Retinal pigment epithelial cell (primary cell): ENCODE results near the gene TSPOAP1.

Source experiments
- DNase-seq: peaks from one replicate; pipeline ENCODE4 v3.0.0-alpha.2; 2010; ENCODE audit warnings: low read depth
- H3K4me3 ChIP-seq: 2 replicates; pipeline ENCODE4 v1.5.1; 2011; ENCODE audit warnings: mild to moderate bottlenecking, low read length, control low read depth, moderate library complexity
- CTCF ChIP-seq: conservative IDR thresholded peaks from 2 replicates; pipeline ENCODE4 v1.5.1; 2011; ENCODE audit warnings: low read depth, low read length, control low read depth, inconsistent platforms

TSPOAP1 gene

DNA sequence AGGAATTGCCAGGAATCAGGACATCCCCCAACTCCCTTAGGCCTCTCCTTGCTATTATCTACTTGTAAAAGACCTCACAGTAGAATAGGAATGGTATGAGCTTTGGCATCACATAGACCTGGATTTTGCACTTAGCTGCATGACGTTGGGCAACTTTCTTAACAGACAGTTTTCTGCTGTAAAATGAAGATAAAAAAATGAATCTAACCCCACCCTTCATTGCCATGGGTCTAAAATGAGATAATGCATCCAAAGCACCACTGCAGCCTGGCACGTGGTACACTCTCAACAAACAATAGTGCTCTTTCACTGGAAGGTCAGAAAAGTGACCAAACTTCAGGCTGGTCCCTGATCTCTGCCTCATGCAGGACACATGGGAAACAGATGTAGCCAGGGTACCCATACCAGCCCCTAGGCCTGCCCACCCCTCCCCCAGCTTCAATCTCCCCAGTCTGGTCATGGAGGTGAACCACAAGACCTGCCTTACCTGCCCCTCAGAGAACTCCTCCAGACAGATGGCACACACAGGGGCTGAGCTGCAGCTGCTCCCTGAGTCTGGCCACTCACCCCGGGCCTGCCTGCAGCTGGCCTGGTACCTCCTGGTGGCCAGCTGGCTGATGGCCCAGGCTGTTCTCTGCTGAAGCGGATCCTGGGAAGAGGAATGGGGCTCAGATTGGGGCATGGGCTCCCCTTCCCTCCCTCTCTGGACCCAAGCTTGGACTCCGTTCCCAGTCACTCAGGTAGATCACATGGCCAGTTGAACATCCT lies 31.9 kb upstream of the TSPOAP1 start:
- no peak overlapping the region for H3K4me3 ChIP-seq
- TF ChIP-seq CTCF, result no peak
- no peak for DNase-seq

DNA sequence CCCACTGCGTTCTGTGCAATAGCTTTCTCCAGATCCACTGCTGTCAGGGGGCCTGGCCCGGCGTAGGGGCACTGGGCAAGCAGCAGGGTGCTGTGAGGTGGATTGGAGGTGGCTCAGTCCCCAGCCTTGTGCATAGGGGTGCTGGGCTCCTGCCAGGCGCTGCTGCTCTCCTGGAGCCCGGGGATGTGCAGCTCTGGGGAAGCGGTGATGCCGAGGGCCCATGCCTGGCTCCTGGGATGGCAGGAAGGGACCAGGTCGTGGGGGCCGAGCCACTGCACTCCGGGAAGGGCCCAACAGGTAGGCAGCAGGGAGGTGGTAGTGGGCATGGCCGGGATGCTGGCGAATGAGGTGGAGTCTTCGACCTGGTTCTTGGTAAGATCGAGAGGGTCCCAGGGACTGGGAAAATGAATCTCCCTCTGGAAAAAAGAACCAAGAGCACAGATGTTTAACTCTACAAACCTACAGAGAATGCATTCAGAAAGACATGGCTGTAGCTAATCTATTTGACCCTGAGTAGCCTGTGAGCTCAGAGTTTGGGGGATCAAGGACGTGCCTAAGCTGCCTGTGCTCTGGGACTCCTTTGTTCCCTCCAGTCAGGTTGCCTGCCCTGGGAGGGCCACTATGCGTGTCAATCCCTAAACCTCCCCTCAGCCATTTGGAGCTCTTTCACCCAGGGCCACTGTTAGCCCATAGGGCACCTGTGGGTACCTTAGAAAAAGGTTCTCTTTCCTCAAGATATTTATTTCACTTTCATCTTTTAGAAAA lies 30.0 kb upstream of the TSPOAP1 start:
- TF ChIP-seq CTCF, result no peak
- no peak for DNase-seq
- H3K4me3 ChIP-seq, result no peak overlapping the region

DNA sequence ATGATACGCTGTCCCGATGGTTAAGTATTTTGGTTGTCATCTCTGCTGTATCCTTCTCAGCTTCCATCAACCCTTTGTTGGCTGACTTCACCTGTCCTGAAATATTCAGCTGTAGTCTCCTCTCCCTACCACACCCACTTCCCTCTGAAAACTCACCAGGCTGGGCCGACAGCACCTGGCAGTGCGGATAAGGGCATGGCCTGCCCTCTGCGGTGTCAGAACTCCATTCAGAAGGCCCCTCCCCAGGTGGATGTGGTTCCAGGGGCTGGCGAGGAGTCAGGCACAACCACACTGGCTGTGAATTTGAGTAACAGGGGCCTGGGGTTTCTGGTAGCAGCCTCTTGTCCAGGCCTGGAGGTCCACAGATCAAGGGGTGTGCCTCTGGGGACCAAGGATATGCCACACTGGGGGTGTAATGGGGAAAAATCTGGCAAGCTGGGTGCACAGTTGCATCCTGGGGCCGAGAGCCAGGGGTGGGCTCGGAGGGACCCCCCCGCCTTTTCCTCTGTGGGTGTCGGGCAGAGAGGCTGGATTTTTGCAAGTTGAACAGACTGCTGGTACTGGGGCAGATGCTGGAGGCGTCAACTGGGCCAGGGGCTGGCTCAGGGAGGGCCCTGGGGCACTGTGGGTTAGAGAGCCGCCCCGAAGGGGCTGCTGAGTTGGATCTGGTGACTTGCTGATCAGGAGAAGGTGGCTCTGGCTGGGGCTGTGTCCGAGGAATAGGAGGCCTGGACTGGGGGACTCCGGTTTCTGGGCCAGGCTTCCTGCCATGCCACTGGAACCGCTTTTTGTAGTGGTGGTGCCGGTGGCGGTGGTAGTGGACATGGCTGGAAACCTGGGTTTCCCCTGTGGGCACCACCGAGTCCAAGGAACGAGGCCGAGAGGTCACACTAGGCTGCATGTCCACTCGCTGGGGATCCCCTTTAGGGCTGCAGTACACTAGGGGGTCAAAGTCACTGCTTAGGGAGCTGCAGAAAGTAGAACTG lies 29.0 kb upstream of the TSPOAP1 start:
- TF ChIP-seq CTCF, result no peak
- no peak for DNase-seq
- H3K4me3 ChIP-seq, result no peak overlapping the region

DNA sequence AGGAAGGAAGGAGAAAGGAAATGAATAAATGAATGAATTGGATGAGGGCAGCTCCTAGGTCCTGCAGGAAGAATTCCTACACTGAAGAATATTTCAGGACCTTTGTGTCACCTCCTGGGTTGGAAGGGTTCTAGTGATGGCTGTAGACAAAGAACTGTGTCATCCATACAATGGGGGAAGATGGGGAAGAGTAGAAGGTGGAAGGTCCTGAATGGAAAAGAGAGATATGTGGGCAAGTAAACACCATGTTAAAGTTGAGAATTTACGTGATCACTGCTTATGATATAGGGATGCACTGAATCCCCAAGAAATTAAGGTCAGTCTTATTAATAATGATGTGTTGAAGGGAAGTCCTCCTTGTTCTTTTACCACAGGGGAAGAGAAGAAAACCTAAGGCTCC lies 27.6 kb upstream of the TSPOAP1 start:
- H3K4me3 ChIP-seq, result no peak overlapping the region
- TF ChIP-seq CTCF, result no peak
- DNase-seq, result no peak

GRCh38 chr17:58354541-58355216 lies 26.1 kb upstream of the TSPOAP1 start:
- DNase-seq, result no peak
- no peak overlapping the region for H3K4me3 ChIP-seq
- TF ChIP-seq CTCF, result no peak

GRCh38 chr17:58353389-58353825 lies 24.8 kb upstream of the TSPOAP1 start:
- no peak for TF ChIP-seq CTCF
- no peak for DNase-seq
- no peak overlapping the region for H3K4me3 ChIP-seq
